HEK293 (cell line): ENCODE results near the gene CD82.
A peak's percentile ranks its signal among the peaks of the same experiment; 100 is the strongest.

Experiments used
- CTCF ChIP-seq: fragments of 450-650 bp; formaldehyde crosslinking; IDR thresholded peaks from 2 replicates; pipeline ENCODE4 v1.5.1; 2016; ENCODE audit warnings: missing biosample characterization, missing genetic modification characterization
- KLF8 ChIP-seq: fragments of 450-650 bp; formaldehyde crosslinking; IDR thresholded peaks from 2 replicates; pipeline ENCODE4 v1.5.1; 2016; ENCODE audit warnings: missing biosample characterization, missing genetic modification characterization
- KLF9 ChIP-seq: fragments of 450-650 bp; formaldehyde crosslinking; IDR thresholded peaks from 2 replicates; pipeline ENCODE4 v1.5.1; 2016; ENCODE audit warnings: missing biosample characterization, missing genetic modification characterization, low read depth
- TSHZ1 ChIP-seq: fragments of 450-650 bp; formaldehyde crosslinking; IDR thresholded peaks from 2 replicates; pipeline ENCODE4 v1.5.1; 2016; ENCODE audit warnings: missing biosample characterization, missing genetic modification characterization, borderline replicate concordance
- ZEB2 ChIP-seq: fragments of 450-650 bp; formaldehyde crosslinking; IDR thresholded peaks from 2 replicates; pipeline ENCODE4 v1.5.1; 2016; ENCODE audit warnings: missing biosample characterization, missing genetic modification characterization
- ZNF155 ChIP-seq: fragments of 450-650 bp; formaldehyde crosslinking; IDR thresholded peaks from 2 replicates; pipeline ENCODE4 v1.5.1; 2016; ENCODE audit warnings: missing biosample characterization, missing genetic modification characterization
- ZNF16 ChIP-seq: fragments of 450-650 bp; formaldehyde crosslinking; IDR thresholded peaks from 2 replicates; pipeline ENCODE4 v1.5.1; 2016; ENCODE audit warnings: low read depth, missing biosample characterization, missing genetic modification characterization
- ZNF214 ChIP-seq: fragments of 450-650 bp; formaldehyde crosslinking; IDR thresholded peaks from 2 replicates; pipeline ENCODE4 v1.5.1; 2017; ENCODE audit warnings: missing biosample characterization, mild to moderate bottlenecking, missing genetic modification characterization, borderline replicate concordance
- ZNF324 ChIP-seq: fragments of 450-650 bp; formaldehyde crosslinking; IDR thresholded peaks from 2 replicates; pipeline ENCODE4 v1.5.1; 2016; ENCODE audit warnings: missing biosample characterization, missing genetic modification characterization
- ZNF398 ChIP-seq: fragments of 450-650 bp; formaldehyde crosslinking; IDR thresholded peaks from 2 replicates; pipeline ENCODE4 v1.5.1; 2017; ENCODE audit warnings: missing biosample characterization, missing genetic modification characterization
- ZNF416 ChIP-seq: fragments of 450-650 bp; formaldehyde crosslinking; IDR thresholded peaks from 2 replicates; pipeline ENCODE4 v1.5.1; 2016; ENCODE audit warnings: missing biosample characterization, missing genetic modification characterization
- ZNF433 ChIP-seq: fragments of 450-650 bp; formaldehyde crosslinking; IDR thresholded peaks from 2 replicates; pipeline ENCODE4 v1.5.1; 2016; ENCODE audit warnings: missing biosample characterization, missing genetic modification characterization, low read depth
- ZNF514 ChIP-seq: fragments of 450-650 bp; formaldehyde crosslinking; IDR thresholded peaks from 2 replicates; pipeline ENCODE4 v1.5.1; 2016; ENCODE audit warnings: missing biosample characterization, missing genetic modification characterization
- ZNF549 ChIP-seq: fragments of 450-650 bp; IDR thresholded peaks from 2 replicates; pipeline ENCODE4 v1.5.1; 2018; ENCODE audit warnings: missing biosample characterization, missing genetic modification characterization, mild to moderate bottlenecking, inconsistent platforms, moderate library complexity
- ZNF571 ChIP-seq: fragments of 450-650 bp; formaldehyde crosslinking; IDR thresholded peaks from 2 replicates; pipeline ENCODE4 v1.5.0; 2017; ENCODE audit warnings: missing biosample characterization, missing genetic modification characterization
- ZNF629 ChIP-seq: fragments of 450-650 bp; formaldehyde crosslinking; IDR thresholded peaks from 2 replicates; pipeline ENCODE4 v1.5.1; 2017; ENCODE audit warnings: missing biosample characterization, missing genetic modification characterization
- ZNF777 ChIP-seq: fragments of 450-650 bp; formaldehyde crosslinking; IDR thresholded peaks from 2 replicates; pipeline ENCODE4 v1.5.1; 2017; ENCODE audit warnings: missing biosample characterization, missing genetic modification characterization, borderline replicate concordance
- ZNF830 ChIP-seq: fragments of 450-650 bp; IDR thresholded peaks from 2 replicates; pipeline ENCODE4 v1.5.0; 2018; ENCODE audit warnings: missing biosample characterization, missing genetic modification characterization, low read depth, mild to moderate bottlenecking, moderate library complexity
- TF ChIP-seq, protein P1 (sequence below): fragments of 450-650 bp; formaldehyde crosslinking; IDR thresholded peaks from 2 replicates; pipeline ENCODE4 v1.5.1; 2016; ENCODE audit warnings: missing biosample characterization, missing genetic modification characterization
- TF ChIP-seq, protein P2 (sequence below): fragments of 450-650 bp; formaldehyde crosslinking; IDR thresholded peaks from 2 replicates; pipeline ENCODE4 v1.5.1; 2016; ENCODE audit warnings: missing biosample characterization, missing genetic modification characterization
- TF ChIP-seq, protein P3 (sequence below): fragments of 450-650 bp; formaldehyde crosslinking; IDR thresholded peaks from 2 replicates; pipeline ENCODE4 v1.5.1; 2016; ENCODE audit warnings: missing biosample characterization, missing genetic modification characterization
- TF ChIP-seq, protein P4 (sequence below): sonication (generic); formaldehyde crosslinking; IDR thresholded peaks from 2 replicates; pipeline ENCODE4 v1.8.1; 2022; ENCODE audit warnings: mild to moderate bottlenecking, moderate library complexity, missing genetic modification reagents

The CD82 gene

DNA sequence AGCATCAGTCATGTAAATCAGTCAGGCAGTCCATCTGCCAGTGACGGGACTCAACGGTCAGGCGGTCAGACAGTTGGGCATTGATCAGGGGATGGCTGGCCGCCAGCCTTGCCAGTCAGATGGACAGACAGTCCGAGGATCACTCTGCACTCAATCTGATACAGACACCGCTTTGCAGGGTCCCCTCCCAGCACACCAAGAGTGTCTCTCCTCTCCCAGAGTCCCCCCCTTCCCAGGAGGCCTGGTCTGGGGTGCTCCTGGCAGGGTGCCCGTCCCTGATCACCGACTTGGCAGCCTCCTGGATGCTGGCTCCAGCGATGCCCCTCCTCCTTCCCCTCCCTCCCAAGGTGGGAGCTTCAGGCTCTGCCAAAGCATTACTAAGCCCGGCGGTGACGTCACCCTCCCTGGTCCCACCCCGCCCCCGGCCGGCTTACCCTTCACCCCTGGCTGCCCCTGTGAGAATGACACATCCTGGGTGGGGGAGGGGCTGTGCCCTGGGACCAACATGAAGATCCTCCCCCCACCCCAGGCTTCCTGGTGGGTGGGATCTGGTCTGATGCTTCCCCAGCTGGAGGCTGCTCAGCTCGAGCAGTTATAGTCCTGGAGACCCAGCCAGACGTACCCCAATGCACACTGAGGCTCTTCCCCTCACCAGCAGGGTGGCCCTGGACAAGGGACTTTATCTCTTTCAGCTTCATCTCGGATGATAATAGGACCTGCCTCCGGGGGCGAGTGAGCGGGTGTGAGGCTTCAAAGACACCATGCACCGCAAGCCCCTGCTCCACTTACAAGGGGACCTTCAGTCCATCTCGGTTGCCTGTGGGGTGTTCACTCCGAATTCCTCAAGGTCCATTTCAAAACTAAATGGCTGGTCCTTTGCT is 69.2 kb downstream of the CD82 start (continued):
- TF ChIP-seq ZNF571 (tag by site-specific recombination), result no peak
- no peak for TF ChIP-seq ZNF214
- TF ChIP-seq ZNF324 (tag by site-specific recombination), result 0 out of 2 replicates have a peak, but pooled peaks have one; percentile 20
- TF ChIP-seq, protein P1, sequence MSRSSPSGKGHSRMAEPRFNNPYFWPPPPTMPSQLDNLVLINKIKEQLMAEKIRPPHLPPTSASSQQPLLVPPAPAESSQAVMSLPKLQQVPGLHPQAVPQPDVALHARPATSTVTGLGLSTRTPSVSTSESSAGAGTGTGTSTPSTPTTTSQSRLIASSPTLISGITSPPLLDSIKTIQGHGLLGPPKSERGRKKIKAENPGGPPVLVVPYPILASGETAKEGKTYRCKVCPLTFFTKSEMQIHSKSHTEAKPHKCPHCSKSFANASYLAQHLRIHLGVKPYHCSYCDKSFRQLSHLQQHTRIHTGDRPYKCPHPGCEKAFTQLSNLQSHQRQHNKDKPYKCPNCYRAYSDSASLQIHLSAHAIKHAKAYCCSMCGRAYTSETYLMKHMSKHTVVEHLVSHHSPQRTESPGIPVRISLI (tag by site-specific recombination), result no peak
- TF ChIP-seq ZNF16, result no peak
- TF ChIP-seq ZNF549, result no peak
- peak; percentile 84 for TF ChIP-seq KLF9
- TF ChIP-seq ZNF514 (tag by site-specific recombination), result no peak
- TF ChIP-seq KLF8 (tag by site-specific recombination), result peak; percentile 58; the same call in 1 of the 2 replicates
- TF ChIP-seq, protein P2, sequence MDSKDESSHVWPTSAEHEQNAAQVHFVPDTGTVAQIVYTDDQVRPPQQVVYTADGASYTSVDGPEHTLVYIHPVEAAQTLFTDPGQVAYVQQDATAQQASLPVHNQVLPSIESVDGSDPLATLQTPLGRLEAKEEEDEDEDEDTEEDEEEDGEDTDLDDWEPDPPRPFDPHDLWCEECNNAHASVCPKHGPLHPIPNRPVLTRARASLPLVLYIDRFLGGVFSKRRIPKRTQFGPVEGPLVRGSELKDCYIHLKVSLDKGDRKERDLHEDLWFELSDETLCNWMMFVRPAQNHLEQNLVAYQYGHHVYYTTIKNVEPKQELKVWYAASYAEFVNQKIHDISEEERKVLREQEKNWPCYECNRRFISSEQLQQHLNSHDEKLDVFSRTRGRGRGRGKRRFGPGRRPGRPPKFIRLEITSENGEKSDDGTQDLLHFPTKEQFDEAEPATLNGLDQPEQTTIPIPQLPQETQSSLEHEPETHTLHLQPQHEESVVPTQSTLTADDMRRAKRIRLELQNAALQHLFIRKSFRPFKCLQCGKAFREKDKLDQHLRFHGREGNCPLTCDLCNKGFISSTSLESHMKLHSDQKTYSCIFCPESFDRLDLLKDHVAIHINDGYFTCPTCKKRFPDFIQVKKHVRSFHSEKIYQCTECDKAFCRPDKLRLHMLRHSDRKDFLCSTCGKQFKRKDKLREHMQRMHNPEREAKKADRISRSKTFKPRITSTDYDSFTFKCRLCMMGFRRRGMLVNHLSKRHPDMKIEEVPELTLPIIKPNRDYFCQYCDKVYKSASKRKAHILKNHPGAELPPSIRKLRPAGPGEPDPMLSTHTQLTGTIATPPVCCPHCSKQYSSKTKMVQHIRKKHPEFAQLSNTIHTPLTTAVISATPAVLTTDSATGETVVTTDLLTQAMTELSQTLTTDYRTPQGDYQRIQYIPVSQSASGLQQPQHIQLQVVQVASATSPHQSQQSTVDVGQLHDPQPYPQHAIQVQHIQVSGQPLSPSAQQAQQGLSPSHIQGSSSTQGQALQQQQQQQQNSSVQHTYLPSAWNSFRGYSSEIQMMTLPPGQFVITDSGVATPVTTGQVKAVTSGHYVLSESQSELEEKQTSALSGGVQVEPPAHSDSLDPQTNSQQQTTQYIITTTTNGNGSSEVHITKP (tag by site-specific recombination), result peak; percentile 75
- TF ChIP-seq ZNF830 (tag by site-specific recombination), result no peak
- peak; percentile 34; the same call in 1 of the 2 replicates for TF ChIP-seq TSHZ1 (tag by site-specific recombination)
- TF ChIP-seq ZNF629 (tag by site-specific recombination), result peak; percentile 91
- peak; percentile 87 for TF ChIP-seq ZNF398 (tag by site-specific recombination)
- TF ChIP-seq ZNF433 (tag by site-specific recombination), result no peak
- TF ChIP-seq CTCF, result no peak
- TF ChIP-seq, protein P3, sequence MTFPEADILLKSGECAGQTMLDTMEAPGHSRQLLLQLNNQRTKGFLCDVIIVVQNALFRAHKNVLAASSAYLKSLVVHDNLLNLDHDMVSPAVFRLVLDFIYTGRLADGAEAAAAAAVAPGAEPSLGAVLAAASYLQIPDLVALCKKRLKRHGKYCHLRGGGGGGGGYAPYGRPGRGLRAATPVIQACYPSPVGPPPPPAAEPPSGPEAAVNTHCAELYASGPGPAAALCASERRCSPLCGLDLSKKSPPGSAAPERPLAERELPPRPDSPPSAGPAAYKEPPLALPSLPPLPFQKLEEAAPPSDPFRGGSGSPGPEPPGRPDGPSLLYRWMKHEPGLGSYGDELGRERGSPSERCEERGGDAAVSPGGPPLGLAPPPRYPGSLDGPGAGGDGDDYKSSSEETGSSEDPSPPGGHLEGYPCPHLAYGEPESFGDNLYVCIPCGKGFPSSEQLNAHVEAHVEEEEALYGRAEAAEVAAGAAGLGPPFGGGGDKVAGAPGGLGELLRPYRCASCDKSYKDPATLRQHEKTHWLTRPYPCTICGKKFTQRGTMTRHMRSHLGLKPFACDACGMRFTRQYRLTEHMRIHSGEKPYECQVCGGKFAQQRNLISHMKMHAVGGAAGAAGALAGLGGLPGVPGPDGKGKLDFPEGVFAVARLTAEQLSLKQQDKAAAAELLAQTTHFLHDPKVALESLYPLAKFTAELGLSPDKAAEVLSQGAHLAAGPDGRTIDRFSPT (tag by site-specific recombination), result peak; percentile 82
- no peak for TF ChIP-seq ZNF155 (tag by site-specific recombination)
- no peak for TF ChIP-seq ZNF777
- peak; percentile 85 for TF ChIP-seq ZEB2
- TF ChIP-seq, protein P4, sequence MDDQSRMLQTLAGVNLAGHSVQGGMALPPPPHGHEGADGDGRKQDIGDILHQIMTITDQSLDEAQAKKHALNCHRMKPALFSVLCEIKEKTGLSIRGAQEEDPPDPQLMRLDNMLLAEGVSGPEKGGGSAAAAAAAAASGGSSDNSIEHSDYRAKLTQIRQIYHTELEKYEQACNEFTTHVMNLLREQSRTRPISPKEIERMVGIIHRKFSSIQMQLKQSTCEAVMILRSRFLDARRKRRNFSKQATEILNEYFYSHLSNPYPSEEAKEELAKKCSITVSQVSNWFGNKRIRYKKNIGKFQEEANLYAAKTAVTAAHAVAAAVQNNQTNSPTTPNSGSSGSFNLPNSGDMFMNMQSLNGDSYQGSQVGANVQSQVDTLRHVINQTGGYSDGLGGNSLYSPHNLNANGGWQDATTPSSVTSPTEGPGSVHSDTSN (CRISPR knock-in tag), result no peak
- no peak for TF ChIP-seq ZNF416
